ENCODE data around the gene ZNF813. TPM values are rescaled to one million over a fixed set of nuclear protein-coding genes. Genes with fewer than 3 reads are reported as not detected.
"Not testable (repeated sequence)": the region's sequence is repeated elsewhere in the genome, so short reads cannot be mapped to it uniquely, and the experiment has no call there.

ZNF813 gene
- polyA plus RNA-seq, 1 donor (not counting 4 experiments of a cell fraction or from before 2014, with no cell fraction given) = 2.5 TPM

- peaks cover 0 to 3% of the 10 kb centered on the region in 2 experiments for H3K36me3 ChIP-seq (ENCODE audit: control insufficient read depth in 2 of 2, extremely low read depth in 1 of 2, insufficient read depth in 2 of 2, low read length in 2 of 2)
- dilution Hi-C loops (cut with MboI; ENCODE audit: extremely low pct_ligation_motif_present, low sequenced_read_pairs) = no loop called here
Measured at GRCh38 chr19:53485046-53486004, 17.8 kb downstream of the ZNF813 start.

DNA sequence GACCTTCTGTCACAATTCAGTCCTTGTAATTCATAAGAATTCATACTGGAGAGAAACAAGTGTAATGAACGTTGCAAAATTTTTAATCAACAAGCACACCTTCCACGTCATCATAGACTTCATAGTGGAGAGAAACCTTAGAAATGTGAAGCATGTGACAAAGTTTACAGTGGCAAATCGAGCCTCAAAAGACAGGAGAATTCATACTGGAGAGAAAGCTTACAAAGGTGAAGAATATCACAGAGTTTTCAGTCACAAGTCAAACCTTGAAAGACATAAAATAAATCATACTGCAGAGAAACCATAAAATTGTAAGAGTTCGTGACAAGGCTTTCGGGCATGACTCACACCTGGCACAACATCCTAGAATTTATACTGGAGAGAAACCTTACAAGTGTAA lies 24.6 kb downstream of the ZNF813 start:
- no peaks in the 10 kb centered on the region for H3K27me3 ChIP-seq (ENCODE audit: control insufficient read depth, extremely low read depth, insufficient read depth, low read length)
- H3K4me1 ChIP-seq (ENCODE audit: control insufficient read depth, extremely low read depth, insufficient read depth, low read length) = no peaks in the 10 kb centered on the region
- no peak overlapping the region for H3K9ac ChIP-seq (ENCODE audit: control insufficient read depth, extremely low read depth, insufficient read depth, low read length)
- H2AFZ ChIP-seq (ENCODE audit: control insufficient read depth, low read length) = no peak overlapping the region
- TF ChIP-seq CTCF (optimal IDR thresholded peaks at IDR 0.05 in 1 of 3, IDR thresholded peaks at IDR 0.05 in 1 of 3, conservative IDR thresholded peaks at IDR 0.05 in 1 of 3; ENCODE audit: extremely low read depth in 1 of 3, insufficient read depth in 2 of 3, low read length in 3 of 3) (no peak), EZH2 (IDR thresholded peaks at IDR 0.05; ENCODE audit: low read length) (no peak)
- peaks cover 15% of the 10 kb centered on the region for H3K9me3 ChIP-seq (ENCODE audit: control insufficient read depth, low read depth, low read length)
- no peak overlapping the region for H3K27ac ChIP-seq (ENCODE audit: control insufficient read depth, insufficient read depth, low read length)
- FAIRE-seq (no peak), DNase-seq (ENCODE audit: low read depth, low spot score) (no peak)
- peaks cover 0 to 2% of the 10 kb centered on the region in 2 experiments for H3K36me3 ChIP-seq (ENCODE audit: control insufficient read depth in 2 of 2, extremely low read depth in 1 of 2, insufficient read depth in 2 of 2, low read length in 2 of 2)
- no peak overlapping the region for H3K4me2 ChIP-seq (ENCODE audit: control insufficient read depth, extremely low read depth, insufficient read depth, low read depth, low read length)
- no peaks in the 10 kb centered on the region for H3K9me1 ChIP-seq (ENCODE audit: control insufficient read depth, extremely low read depth, insufficient read depth, low read length)
- H4K20me1 ChIP-seq (ENCODE audit: control insufficient read depth, extremely low read depth, insufficient read depth, low read length) = no peaks in the 10 kb centered on the region
- dilution Hi-C loops (cut with MboI; ENCODE audit: extremely low pct_ligation_motif_present, low sequenced_read_pairs) = no loop called here
- no peaks in the 10 kb centered on the region for H3K79me2 ChIP-seq (ENCODE audit: control insufficient read depth, insufficient read depth, low read length)
- H3K4me3 ChIP-seq (ENCODE audit: control insufficient read depth in 2 of 3, extremely low read depth in 1 of 3, insufficient read depth in 2 of 3, low read depth in 1 of 3, low read length in 3 of 3) = no peak overlapping the region

More at GRCh38 chr19:53485046-53486004, 17.8 kb downstream of the ZNF813 start:
- Histone ChIP-seq H3K9ac (ENCODE audit: control insufficient read depth, extremely low read depth, insufficient read depth, low read length) (no peak overlapping the region), H3K27me3 (ENCODE audit: control insufficient read depth, extremely low read depth, insufficient read depth, low read length) (no peaks in the 10 kb centered on the region), H2AFZ (ENCODE audit: control insufficient read depth, low read length) (no peak overlapping the region), H3K27ac (ENCODE audit: control insufficient read depth, insufficient read depth, low read length) (no peak overlapping the region), H3K4me2 (ENCODE audit: control insufficient read depth, extremely low read depth, insufficient read depth, low read depth, low read length) (no peak overlapping the region), H3K4me1 (ENCODE audit: control insufficient read depth, extremely low read depth, insufficient read depth, low read length) (no peaks in the 10 kb centered on the region), H3K9me3 (ENCODE audit: control insufficient read depth, low read depth, low read length) (peaks cover 11% of the 10 kb centered on the region), H3K4me3 (ENCODE audit: control insufficient read depth in 2 of 3, extremely low read depth in 1 of 3, insufficient read depth in 2 of 3, low read depth in 1 of 3, low read length in 3 of 3) (no peak overlapping the region), H4K20me1 (ENCODE audit: control insufficient read depth, extremely low read depth, insufficient read depth, low read length) (no peaks in the 10 kb centered on the region), H3K9me1 (ENCODE audit: control insufficient read depth, extremely low read depth, insufficient read depth, low read length) (no peaks in the 10 kb centered on the region), H3K79me2 (ENCODE audit: control insufficient read depth, insufficient read depth, low read length) (no peaks in the 10 kb centered on the region)
- TF ChIP-seq EZH2 (IDR thresholded peaks at IDR 0.05; ENCODE audit: low read length) (no peak), CTCF (optimal IDR thresholded peaks at IDR 0.05 in 1 of 3, IDR thresholded peaks at IDR 0.05 in 1 of 3, conservative IDR thresholded peaks at IDR 0.05 in 1 of 3; ENCODE audit: extremely low read depth in 1 of 3, insufficient read depth in 2 of 3, low read length in 3 of 3) (no peak)
- FAIRE-seq (no peak), DNase-seq (ENCODE audit: low read depth, low spot score) (no peak)

DNA sequence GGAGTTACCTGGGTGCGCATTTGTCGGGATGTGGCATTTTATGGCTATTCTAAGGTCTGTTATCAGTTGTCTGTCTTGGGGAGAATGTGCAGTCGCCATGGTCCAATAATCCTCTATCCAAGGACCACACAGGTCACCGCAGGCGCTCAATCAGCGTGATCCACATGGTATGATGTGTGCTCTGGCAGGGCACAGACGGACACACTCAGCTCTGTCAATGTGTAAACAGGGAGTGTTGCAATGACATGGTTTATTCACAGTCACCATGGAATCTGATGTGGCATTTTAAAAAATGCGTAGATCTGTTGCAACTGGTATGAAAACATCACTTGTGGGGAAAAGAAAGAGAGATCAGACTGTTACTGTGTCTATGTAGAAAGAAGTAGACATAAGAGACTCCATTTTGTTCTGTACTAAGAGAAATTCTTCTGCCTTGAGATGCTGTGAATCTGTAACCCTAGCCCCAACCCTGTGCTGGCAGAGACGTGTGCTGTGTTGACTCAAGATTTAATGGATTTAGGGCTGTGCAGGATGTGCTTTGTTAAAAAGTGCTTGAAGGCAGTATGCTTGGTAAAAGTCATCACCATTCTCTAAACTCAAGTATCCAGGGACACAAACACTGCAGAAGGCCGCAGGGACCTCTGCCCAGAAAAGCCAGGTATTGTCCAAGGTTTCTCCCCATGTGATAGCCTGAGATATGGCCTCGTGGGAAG lies 29.9 kb downstream of the ZNF813 start:
- H3K27ac ChIP-seq (ENCODE audit: control insufficient read depth, insufficient read depth, low read length); H3K4me2 ChIP-seq (ENCODE audit: control insufficient read depth, extremely low read depth, insufficient read depth, low read depth, low read length); H3K36me3 ChIP-seq (ENCODE audit: control insufficient read depth in 2 of 2, extremely low read depth in 1 of 2, insufficient read depth in 2 of 2, low read length in 2 of 2); H4K20me1 ChIP-seq (ENCODE audit: control insufficient read depth, extremely low read depth, insufficient read depth, low read length); H3K79me2 ChIP-seq (ENCODE audit: control insufficient read depth, insufficient read depth, low read length); H3K27me3 ChIP-seq (ENCODE audit: control insufficient read depth, extremely low read depth, insufficient read depth, low read length); H3K4me3 ChIP-seq (ENCODE audit: control insufficient read depth in 2 of 3, extremely low read depth in 1 of 3, insufficient read depth in 2 of 3, low read depth in 1 of 3, low read length in 3 of 3); H2AFZ ChIP-seq (ENCODE audit: control insufficient read depth, low read length); H3K9ac ChIP-seq (ENCODE audit: control insufficient read depth, extremely low read depth, insufficient read depth, low read length); H3K9me1 ChIP-seq (ENCODE audit: control insufficient read depth, extremely low read depth, insufficient read depth, low read length); H3K9me3 ChIP-seq (ENCODE audit: control insufficient read depth, low read depth, low read length); FAIRE-seq; H3K4me1 ChIP-seq (ENCODE audit: control insufficient read depth, extremely low read depth, insufficient read depth, low read length); dilution Hi-C loops (cut with MboI; ENCODE audit: extremely low pct_ligation_motif_present, low sequenced_read_pairs); DNase-seq (ENCODE audit: low read depth, low spot score): not testable (repeated sequence)

Data from keratinocyte (primary cell).